Measurements from ENCODE around the gene VPS26B. TPM values are rescaled to one million over a fixed set of nuclear protein-coding genes. Genes with fewer than 3 reads are reported as not detected.
A peak's percentile ranks its signal among the peaks of the same experiment; 100 is the strongest.

The VPS26B gene
- total RNA-seq, 1 experiment from 2014 or later: 29.3 TPM

DNA sequence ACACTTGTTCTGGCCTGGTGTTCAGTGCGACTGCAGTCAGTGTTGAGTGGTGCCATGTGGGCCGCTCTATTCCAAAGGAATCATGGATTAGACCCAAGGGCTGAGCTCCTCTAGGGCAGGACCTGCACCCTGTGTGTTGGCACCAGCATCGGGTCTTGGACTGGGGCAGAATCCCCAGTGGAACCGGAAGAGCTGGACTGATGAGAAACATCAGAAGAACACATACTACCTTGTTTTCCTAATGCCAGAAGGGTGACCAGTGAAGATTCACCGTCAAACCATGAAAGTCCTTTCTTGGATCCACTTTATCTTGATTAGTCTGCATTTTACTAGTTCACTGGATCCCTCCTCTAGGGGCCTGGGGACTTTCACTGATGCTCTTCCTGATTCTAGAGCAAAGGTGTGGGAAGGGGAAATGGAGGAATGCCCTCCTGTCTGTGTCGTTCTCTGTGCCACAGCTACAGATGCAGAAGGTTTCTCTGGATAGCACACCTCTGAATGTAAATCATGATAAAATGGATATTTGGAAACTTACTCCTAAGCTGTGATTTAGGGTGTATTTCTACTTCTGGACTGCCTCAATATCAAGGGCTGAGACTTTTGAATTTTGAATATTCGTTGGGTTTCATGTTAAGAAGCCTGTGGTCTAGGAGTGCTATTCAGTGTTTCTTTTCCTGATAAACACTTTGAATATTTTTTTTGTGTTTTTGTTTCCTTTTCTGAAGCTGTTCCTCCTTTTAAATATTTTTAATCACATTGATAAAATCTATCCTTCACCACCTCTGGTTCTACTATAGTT lies 40.7 kb downstream of the VPS26B start:
- H3K4me3 Mint-ChIP-seq: no peak overlapping the region
- no peak for TF ChIP-seq ZNF232 (CRISPR knock-in tag; IDR thresholded peaks at IDR 0.05)
- TF ChIP-seq IRF2 (CRISPR knock-in tag; IDR thresholded peaks at IDR 0.05; ENCODE audit: borderline replicate concordance, low read depth): no peak
- TF ChIP-seq SMAD4 (CRISPR knock-in tag; IDR thresholded peaks at IDR 0.05): no peak
- TF ChIP-seq TP53 (CRISPR knock-in tag; IDR thresholded peaks at IDR 0.05): no peak
- POLR2A ChIA-PET: no interaction called here
- no peaks in the 10 kb centered on the region for H3K27me3 Mint-ChIP-seq (ENCODE audit: low read depth)
- ATAC-seq: no peak
- CTCF ChIA-PET: interaction anchor here (2.0 to 6.2 kb wide), 2 partner anchors 11 to 12 kb away, joined by 5 to 57 read pairs; partner anchors contain the start of genes ACAD8, GLB1L3 and THYN1
- peaks cover 27% of the 10 kb centered on the region for H3K36me3 Mint-ChIP-seq
- H3K9me3 Mint-ChIP-seq: no peaks in the 10 kb centered on the region
- peak overlapping the region; percentile 74 for H3K27ac Mint-ChIP-seq
- DNase-seq (ENCODE audit: low spot score): no peak
- peaks cover 50% of the 10 kb centered on the region for H3K4me1 Mint-ChIP-seq

DNA sequence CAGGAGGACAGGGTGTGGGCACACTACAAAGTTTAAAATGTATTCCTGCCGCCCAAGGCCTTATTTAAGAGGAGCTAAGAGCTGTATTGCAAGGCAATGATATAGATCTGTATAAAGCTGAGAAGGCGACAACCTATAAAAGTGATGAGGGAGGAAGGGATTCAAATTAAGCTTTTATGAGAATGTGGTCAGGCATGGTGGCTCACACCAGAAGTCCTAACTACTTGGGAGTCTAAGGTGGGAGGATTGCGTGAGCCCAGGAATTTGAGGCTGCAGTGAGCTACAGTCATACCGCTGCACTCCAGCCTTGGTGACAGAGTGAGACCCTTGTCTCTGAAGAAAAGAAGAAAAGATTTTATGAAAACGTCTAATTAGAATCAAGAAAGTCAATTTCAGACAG lies 42.0 kb downstream of the VPS26B start:
- Mint-ChIP-seq H3K36me3 (peaks cover 19% of the 10 kb centered on the region), H3K27ac (peak overlapping the region; percentile 90), H3K9me3 (no peaks in the 10 kb centered on the region), H3K4me3 (no peak overlapping the region), H3K27me3 (ENCODE audit: low read depth) (no peaks in the 10 kb centered on the region), H3K4me1 (peaks cover 62% of the 10 kb centered on the region)
- TF ChIP-seq ZNF423 (CRISPR knock-in tag; IDR thresholded peaks at IDR 0.05) (no peak), GABPB1 (CRISPR knock-in tag; IDR thresholded peaks at IDR 0.05) (no peak), NFATC4 (CRISPR knock-in tag; IDR thresholded peaks at IDR 0.05) (no peak), ESRRA (CRISPR knock-in tag; IDR thresholded peaks at IDR 0.05; ENCODE audit: borderline replicate concordance) (no peak), FOXK1 (CRISPR knock-in tag; IDR thresholded peaks at IDR 0.05) (no peak), TEAD4 (CRISPR knock-in tag; IDR thresholded peaks at IDR 0.05) (no peak), JAZF1 (CRISPR knock-in tag; IDR thresholded peaks at IDR 0.05) (no peak), CREM (CRISPR knock-in tag; IDR thresholded peaks at IDR 0.05) (no peak), FOXP1 (CRISPR knock-in tag; IDR thresholded peaks at IDR 0.05; ENCODE audit: borderline replicate concordance) (no peak), PRRX2 (CRISPR knock-in tag; IDR thresholded peaks at IDR 0.05) (no peak), ZNF396 (CRISPR knock-in tag; IDR thresholded peaks at IDR 0.05; ENCODE audit: borderline replicate concordance) (no peak)
- TF ChIP-seq, protein P1, sequence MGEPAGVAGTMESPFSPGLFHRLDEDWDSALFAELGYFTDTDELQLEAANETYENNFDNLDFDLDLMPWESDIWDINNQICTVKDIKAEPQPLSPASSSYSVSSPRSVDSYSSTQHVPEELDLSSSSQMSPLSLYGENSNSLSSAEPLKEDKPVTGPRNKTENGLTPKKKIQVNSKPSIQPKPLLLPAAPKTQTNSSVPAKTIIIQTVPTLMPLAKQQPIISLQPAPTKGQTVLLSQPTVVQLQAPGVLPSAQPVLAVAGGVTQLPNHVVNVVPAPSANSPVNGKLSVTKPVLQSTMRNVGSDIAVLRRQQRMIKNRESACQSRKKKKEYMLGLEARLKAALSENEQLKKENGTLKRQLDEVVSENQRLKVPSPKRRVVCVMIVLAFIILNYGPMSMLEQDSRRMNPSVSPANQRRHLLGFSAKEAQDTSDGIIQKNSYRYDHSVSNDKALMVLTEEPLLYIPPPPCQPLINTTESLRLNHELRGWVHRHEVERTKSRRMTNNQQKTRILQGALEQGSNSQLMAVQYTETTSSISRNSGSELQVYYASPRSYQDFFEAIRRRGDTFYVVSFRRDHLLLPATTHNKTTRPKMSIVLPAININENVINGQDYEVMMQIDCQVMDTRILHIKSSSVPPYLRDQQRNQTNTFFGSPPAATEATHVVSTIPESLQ (CRISPR knock-in tag; IDR thresholded peaks at IDR 0.05): no peak
- TF ChIP-seq, protein P2, sequence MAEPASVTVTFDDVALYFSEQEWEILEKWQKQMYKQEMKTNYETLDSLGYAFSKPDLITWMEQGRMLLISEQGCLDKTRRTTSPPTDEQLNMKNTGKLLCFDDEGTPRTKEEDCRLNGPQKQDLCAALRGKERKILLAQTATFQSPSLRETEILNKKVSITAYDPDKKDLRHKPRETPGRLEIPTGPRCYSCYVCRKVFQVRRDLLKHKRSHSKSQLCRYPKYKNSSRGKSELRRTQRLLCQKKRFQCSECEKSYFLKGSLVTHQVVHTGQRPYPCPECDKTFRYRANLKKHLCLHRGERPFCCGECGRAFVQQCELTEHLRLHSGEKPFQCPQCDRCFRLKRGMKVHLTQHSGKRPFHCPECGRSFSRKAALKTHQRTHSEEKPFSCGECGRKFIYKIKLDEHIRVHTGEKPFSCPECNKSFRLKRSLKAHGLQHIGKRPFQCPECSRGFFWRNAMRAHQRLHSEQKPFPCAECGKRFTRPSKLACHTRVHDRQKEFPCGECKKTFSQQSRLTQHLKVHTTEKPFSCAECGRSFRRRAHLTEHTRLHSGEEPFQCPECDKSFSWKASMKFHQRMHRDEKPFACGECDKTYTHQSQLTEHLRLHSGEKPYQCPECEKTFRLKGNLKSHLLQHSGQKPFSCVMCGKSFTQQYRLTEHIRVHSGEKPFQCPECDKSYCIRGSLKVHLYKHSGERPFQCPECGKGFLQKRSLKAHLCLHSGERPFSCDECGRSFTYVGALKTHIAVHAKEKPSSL (CRISPR knock-in tag; conservative IDR thresholded peaks at IDR 0.05): no peak
- TF ChIP-seq, protein P3, sequence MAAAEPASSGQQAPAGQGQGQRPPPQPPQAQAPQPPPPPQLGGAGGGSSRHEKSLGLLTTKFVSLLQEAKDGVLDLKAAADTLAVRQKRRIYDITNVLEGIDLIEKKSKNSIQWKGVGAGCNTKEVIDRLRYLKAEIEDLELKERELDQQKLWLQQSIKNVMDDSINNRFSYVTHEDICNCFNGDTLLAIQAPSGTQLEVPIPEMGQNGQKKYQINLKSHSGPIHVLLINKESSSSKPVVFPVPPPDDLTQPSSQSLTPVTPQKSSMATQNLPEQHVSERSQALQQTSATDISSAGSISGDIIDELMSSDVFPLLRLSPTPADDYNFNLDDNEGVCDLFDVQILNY (CRISPR knock-in tag; IDR thresholded peaks at IDR 0.05): no peak
- TF ChIP-seq, protein P4, sequence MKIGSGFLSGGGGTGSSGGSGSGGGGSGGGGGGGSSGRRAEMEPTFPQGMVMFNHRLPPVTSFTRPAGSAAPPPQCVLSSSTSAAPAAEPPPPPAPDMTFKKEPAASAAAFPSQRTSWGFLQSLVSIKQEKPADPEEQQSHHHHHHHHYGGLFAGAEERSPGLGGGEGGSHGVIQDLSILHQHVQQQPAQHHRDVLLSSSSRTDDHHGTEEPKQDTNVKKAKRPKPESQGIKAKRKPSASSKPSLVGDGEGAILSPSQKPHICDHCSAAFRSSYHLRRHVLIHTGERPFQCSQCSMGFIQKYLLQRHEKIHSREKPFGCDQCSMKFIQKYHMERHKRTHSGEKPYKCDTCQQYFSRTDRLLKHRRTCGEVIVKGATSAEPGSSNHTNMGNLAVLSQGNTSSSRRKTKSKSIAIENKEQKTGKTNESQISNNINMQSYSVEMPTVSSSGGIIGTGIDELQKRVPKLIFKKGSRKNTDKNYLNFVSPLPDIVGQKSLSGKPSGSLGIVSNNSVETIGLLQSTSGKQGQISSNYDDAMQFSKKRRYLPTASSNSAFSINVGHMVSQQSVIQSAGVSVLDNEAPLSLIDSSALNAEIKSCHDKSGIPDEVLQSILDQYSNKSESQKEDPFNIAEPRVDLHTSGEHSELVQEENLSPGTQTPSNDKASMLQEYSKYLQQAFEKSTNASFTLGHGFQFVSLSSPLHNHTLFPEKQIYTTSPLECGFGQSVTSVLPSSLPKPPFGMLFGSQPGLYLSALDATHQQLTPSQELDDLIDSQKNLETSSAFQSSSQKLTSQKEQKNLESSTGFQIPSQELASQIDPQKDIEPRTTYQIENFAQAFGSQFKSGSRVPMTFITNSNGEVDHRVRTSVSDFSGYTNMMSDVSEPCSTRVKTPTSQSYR (CRISPR knock-in tag; IDR thresholded peaks at IDR 0.05): no peak
- TF ChIP-seq, protein P5, sequence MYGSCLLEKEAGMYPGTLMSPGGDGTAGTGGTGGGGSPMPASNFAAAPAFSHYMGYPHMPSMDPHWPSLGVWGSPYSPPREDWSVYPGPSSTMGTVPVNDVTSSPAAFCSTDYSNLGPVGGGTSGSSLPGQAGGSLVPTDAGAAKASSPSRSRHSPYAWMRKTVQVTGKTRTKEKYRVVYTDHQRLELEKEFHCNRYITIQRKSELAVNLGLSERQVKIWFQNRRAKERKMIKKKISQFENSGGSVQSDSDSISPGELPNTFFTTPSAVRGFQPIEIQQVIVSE (CRISPR knock-in tag; IDR thresholded peaks at IDR 0.05; ENCODE audit: borderline replicate concordance): no peak
- TF ChIP-seq, protein P6, sequence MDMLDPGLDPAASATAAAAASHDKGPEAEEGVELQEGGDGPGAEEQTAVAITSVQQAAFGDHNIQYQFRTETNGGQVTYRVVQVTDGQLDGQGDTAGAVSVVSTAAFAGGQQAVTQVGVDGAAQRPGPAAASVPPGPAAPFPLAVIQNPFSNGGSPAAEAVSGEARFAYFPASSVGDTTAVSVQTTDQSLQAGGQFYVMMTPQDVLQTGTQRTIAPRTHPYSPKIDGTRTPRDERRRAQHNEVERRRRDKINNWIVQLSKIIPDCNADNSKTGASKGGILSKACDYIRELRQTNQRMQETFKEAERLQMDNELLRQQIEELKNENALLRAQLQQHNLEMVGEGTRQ (CRISPR knock-in tag; IDR thresholded peaks at IDR 0.05): no peak
- TF ChIP-seq, protein P7, sequence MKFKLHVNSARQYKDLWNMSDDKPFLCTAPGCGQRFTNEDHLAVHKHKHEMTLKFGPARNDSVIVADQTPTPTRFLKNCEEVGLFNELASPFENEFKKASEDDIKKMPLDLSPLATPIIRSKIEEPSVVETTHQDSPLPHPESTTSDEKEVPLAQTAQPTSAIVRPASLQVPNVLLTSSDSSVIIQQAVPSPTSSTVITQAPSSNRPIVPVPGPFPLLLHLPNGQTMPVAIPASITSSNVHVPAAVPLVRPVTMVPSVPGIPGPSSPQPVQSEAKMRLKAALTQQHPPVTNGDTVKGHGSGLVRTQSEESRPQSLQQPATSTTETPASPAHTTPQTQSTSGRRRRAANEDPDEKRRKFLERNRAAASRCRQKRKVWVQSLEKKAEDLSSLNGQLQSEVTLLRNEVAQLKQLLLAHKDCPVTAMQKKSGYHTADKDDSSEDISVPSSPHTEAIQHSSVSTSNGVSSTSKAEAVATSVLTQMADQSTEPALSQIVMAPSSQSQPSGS (CRISPR knock-in tag; IDR thresholded peaks at IDR 0.05; ENCODE audit: borderline replicate concordance, low read depth): no peak
- no peak for ATAC-seq
- no peak for DNase-seq (ENCODE audit: low spot score)
- POLR2A ChIA-PET: no interaction called here
- CTCF ChIA-PET: interaction anchor here (1.2 to 6.2 kb wide), 3 partner anchors 11 to 41 kb away, joined by 4 to 57 read pairs (median 4); partner anchors contain the start of genes ACAD8, GLB1L3 and VPS26B
